GM21390 (cell line): ENCODE measurements around the gene NEDD9.
A peak's percentile ranks its signal among the peaks of the same experiment; 100 is the strongest.

Experiments used
- ATAC-seq: cut with Tn5 transposase; IDR thresholded peaks from one replicate; pipeline ENCODE4 v1.9.1; 2021; ENCODE audit not compliant: unreplicated experiment

The NEDD9 gene, protein sequence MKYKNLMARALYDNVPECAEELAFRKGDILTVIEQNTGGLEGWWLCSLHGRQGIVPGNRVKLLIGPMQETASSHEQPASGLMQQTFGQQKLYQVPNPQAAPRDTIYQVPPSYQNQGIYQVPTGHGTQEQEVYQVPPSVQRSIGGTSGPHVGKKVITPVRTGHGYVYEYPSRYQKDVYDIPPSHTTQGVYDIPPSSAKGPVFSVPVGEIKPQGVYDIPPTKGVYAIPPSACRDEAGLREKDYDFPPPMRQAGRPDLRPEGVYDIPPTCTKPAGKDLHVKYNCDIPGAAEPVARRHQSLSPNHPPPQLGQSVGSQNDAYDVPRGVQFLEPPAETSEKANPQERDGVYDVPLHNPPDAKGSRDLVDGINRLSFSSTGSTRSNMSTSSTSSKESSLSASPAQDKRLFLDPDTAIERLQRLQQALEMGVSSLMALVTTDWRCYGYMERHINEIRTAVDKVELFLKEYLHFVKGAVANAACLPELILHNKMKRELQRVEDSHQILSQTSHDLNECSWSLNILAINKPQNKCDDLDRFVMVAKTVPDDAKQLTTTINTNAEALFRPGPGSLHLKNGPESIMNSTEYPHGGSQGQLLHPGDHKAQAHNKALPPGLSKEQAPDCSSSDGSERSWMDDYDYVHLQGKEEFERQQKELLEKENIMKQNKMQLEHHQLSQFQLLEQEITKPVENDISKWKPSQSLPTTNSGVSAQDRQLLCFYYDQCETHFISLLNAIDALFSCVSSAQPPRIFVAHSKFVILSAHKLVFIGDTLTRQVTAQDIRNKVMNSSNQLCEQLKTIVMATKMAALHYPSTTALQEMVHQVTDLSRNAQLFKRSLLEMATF

DNA sequence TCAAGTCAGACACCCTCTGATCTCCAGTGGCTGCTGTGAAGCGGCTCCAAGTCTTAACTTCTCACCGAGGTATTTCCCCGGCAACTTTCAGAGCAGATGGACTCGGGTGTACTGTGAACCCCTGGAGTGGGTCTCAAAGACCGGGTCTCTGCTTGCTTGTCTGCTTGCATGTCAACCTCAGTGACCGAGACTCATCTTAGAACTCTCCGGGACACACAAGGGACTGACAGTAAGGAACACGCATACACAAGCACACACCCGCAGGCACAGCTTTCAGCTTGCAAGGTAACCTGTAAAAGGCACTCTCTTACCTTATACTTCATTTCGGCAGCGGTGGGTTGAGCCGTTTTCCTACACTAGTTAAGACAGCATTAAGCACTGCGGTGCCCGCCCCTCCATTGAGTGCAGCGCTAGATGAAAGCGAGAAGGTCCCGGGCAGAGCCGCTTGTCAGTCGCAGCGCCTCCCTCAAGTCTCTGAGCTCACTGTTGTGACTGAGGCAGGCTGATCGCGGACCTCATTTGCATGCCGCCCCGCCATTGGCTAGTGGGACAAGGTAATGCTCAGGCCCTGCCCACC is at the start of gene NEDD9:
Gene NEDD9 (minus strand): TSS at position 476 of the 577 bp plus-strand sequence. CDS start 153 bp downstream, at position 323.
- ATAC-seq: peak; percentile 99

DNA sequence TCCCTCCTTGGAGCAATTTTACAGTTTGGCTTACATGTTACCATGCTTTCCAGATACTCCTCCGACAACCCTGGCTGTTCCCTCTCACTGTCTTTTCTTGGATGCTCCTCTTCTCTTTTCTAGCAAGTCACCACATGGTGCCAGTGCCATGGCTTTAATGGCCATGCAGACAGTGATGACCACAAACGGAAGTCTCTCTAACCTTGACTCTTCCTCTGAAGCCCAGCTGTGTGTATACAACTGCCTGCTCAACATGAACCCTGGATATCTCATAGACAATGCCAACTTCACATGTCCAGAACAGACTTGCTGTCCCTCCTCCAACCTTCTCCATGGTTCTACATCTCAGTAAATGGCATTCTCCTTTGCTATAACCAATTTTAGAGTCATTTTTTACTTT is 49.8 kb upstream of the NEDD9 start:
- no peak for ATAC-seq

DNA sequence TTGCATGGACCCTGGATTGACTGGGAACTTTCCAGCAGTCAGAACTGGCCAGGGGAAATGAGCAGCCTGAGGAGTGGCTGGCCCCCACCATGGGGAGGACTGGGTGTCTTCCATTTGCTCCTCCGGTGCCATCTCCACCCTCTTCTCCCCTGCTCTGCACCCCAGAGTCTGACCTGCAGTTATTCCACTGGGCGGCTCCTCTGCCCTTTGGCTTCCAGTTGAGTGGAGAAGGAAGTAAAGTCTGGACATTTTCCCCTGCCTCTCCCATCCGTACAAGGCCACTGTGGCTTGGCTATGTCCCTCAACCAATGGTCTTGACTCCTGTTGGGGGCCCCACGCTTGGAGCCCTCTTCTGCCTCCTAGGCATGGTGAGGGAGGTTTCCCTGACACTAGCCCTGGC is 47.9 kb upstream of the NEDD9 start:
- no peak for ATAC-seq

DNA sequence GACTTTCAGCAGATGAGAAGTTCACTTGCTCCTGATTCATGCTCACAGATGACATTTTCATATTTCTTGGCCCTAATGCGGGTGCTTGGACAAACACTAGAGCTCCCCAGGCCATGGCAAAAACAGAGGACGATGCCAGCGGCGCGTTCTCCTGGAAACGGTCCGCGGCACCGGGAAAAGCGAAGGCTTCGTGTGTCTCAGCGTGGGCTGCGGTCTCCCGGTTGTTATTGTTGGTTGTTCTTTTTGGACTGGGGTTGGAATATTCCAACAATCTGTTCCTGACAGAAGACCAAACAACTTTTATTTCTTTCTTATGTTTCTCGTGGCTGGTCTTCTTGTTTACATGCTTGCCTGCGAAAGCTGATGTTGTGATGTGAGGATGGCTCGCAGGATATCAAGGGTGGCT is 46.8 kb upstream of the NEDD9 start:
- no peak for ATAC-seq

DNA sequence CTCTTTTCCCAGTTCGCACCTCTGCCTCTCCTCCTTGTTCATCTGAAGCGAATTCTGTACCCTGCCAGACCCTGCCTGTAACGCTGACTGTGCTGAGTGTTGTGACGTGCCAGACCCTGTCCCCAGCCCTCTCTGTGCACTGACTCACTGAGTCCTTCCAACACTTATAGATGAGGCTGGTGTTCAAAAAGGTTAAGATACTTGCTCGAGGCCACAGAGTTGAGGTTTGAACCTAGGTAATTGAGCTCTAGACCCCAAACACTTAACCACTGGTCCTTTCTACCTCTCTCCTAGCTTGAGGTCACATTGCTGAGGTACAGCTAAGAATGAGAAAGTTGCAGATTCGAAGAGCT is 45.7 kb upstream of the NEDD9 start:
- ATAC-seq: peak; percentile 27

DNA sequence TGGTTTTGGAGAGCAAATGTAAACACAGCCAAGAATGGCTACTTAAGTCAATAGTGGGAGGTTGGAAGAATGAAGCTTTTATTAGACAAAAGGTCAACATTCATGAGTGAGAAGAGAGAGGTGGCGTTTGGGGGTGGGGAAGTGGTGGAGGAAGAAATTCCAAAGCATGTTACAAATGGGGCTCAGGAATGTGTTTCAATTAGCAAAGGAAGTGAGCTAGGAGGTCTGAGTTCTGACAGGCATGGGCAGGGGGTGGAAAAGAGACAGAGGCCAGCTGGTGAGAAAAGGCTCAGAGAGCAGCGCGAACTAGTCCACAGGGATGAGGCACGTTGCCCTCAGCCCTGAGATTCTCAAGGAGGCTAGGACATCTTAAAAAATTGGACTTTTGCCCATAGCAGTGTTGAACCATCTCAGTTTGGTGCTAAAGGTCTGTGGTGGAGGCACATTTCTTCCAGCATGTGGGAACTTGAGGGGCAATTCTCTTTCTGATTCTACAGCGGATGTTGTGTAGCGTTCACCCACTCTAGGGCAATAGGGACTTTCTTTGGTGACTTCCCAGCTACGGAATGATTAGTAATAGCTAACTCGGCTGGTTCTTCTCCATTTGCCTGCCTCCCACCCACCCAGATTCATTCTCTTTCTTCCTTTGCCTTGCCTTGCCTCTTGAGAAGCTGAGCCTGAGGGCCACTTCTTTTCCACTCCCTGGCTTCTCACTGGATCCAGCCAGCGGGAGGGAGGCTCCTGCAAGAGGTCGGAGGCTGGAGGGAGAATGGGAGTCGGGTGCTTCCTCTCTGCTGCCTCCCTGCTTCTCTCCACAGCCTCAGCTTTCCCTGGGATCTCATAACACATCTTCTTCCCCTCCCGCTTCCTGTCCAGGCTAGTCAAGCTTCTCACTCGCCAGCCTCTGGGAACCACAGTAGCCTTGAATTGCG is 45.1 kb upstream of the NEDD9 start:
- peak; percentile 45 for ATAC-seq

DNA sequence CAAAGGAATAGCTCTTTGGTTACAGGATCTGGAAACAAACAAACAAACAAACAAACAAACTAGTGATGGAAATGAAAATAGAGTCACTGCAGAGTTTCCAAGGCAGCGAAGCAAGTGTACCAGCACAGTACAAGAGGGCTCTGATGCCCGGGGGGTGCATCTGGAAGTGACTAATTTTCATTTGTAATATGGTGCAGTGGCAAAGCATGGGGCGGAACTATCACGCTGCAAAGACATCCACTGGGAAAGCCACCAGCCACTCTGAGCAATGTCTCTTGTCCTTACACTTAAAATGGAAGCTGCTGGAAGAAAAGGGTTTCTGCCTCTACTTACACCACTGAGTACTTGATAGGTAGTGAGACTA is 44.4 kb upstream of the NEDD9 start:
- ATAC-seq: no peak

DNA sequence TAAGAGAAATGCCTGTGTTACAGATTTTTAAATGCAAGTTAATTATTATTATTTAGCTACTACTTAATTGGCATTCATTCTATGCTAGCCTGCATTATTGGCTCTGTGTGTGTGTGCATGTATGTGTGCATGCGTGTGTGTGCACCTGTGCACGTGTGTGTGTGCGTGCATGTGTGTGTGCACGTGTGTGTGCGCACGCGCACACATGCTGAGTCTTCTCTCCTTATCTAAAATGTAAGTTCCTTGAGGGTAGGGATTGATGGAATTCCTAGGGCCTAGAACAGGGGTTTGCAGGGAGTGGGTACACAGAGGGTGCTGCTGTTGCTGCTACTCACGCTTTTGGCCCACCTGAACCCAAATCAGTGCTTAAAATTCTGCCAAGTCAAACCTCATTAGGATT is 43.8 kb upstream of the NEDD9 start:
- ATAC-seq: no peak

DNA sequence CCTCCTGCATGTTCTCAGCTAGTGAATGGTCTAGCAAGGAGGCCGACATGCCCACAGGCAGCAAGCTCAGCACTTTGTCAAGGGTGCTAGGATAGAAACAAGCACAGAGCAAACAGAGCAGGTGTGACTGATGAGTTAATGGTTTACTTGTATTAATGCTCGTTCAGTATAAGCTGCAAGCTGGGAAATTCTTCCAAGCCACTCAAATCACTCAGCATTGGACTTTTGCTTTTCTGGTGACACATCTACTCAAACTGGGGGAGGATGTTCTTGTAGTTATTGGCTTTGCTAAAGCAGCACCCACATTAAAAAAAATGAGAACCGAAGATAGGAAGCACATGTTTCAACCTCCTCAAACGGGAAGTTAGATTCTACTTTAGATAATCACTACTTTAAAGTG is 43.1 kb upstream of the NEDD9 start:
- peak; percentile 75 for ATAC-seq

DNA sequence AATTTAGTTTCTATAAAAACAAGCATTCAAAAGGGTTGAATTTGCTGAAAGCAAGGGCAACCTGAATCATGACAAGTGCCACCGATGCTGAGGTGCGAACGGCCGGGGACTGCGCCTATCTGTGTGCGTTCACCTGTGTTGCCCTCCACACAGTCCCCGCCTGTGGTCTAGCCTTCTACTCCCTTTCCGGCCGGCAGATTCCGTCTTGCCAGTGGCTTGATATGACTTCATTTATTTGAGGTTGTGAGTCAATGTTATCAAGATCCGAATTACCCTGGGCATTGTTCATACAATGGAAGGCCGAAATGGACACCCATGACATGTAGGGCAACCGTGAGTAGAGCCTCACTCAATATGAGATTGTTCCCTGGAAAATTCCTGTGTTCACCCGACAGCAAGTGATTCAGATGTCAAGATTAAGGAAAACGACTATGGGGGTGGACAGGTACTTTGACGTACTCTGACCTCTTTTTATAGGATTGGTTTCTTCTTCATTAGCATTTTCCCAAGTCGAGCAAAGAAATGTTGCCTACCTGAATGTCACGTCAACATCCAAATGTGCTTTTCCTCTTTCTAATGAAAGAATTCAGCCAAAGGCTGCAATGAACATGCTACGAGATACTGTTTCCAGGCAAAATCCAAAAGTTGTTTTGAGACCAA is 41.1 kb upstream of the NEDD9 start:
- ATAC-seq: no peak

DNA sequence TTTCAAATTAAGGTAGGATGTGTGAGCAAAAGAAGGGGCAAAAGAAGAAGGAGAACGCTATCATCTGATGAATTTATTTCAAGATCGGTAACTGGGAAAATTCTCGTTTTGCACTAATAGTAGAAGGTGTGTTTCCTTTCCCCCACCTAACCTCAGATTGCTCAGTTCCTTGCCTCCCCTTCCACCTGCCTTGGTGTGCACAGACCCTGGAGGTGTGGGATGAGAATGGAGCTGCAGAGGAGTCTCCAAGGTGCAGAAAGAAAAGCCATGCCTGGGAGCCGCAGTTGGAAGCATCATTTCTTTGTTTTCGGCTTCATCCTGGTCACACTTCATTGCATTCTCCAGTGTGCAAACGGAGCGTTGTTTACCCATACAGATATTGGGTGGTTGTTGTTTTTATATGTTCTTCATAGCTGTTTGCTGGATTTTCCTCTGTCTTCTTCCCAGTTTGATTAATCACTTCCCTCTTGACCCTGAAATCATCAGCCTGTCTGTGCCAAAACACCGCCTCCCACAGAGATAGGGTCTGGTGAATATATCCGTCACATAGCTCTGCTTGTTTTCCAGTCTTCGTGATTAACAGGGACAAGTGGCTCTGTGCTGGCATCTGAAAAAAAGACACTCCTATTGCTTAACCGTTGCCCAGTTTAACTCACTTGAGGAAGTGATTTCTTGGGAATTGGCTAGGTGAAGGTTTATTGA is 40.2 kb upstream of the NEDD9 start:
- ATAC-seq: no peak

DNA sequence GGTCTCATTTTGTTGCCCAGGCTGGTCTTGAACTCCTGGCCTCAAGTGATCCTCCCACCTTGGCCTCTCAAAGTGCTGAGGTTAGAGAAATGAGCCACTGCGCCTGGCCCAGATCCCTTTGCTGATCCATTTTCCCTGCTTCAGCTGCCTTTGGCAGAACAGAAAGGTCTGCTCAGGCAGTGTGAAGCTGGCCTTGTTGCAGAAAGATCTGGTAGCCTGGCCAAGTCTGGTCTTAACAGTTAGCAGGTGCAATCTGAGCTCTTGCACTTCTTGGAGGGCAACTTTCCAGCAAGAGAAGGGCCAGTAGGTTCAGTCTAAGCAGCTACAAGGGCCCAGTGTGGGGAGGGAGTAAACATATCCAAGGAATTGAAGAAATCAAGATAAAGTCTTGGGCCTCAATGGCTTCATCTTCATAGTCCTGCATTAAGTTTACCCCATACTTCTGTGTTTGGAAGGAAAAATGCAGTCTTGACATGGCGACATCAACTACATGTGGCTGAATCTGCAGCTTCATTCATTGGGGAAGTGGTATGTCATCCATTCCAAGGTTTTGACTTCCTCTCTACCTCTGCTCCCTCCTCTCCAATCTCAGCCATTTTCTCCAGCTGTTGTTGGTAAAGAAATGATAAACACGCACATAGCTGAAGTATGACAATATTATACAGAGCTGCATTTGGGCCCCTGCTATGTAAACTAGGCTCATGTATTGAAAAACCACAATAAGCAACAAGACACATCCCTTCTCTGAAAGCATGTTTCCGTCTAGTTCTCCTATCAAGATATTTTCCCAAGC is 39.0 kb upstream of the NEDD9 start:
- no peak for ATAC-seq

DNA sequence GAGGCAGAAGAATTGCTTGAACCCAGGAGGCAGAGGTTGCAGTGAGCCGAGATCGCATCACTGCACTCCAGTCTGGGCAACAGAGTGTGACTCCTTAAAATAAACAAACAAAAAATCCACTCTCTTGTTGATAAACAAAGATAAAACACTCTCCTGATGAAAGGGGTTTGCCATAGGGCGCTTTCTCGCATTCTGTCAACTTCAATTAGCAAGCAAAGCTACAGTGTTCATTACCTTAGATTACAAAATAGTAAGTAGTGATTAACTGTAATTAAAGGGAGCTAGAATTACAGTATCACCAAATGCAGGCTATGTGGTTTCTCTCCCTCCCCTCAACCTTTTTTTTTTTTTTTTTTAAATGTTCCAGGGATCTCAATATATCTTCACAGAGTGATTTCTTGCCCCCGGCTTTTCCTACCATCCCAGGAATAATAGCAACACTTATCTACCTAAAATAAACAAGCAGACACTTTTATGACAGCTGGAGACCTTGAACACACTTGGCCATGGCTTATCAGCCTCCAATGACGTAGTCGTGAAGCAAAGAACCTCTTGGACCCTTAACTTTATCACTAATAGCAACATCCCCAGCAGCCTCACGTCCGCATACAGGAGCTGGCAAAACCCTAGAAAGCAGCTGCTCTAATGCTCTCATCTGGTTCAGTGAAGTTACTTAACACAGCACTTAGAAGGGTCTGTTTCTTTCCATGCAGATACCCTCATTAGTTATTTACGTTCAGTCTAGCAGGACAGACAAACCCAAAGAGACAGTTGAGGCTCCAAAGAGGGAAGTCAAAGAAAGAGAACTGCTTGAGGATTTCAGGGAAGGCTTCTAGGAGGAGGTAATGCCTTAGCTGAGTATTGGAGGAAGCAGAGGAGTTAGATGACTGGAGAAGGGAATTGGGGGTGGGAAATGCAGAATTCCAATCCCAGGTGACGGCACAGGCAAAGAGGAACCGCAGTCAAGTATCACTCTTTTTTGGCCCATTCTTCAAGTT is 37.9 kb upstream of the NEDD9 start:
- ATAC-seq: no peak

DNA sequence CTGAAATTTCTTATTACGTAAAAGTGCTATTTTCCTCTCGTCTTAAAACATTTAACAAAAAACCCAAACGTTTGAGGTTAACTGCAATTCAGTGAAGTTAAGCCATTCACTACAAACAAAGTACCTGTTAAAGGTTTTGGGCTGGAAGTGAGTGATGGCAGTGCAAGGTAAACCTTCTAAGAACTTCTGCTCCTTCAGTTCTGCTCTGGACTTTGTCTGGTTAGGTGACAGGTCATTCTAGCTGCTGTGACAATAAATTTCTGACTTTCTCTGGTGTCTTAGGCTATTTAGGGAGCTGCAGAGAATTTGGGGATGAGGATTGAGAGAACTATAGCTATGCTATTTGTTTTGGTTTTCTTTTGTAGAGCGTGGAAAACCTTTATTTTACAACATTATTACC is 36.5 kb upstream of the NEDD9 start:
- no peak for ATAC-seq

DNA sequence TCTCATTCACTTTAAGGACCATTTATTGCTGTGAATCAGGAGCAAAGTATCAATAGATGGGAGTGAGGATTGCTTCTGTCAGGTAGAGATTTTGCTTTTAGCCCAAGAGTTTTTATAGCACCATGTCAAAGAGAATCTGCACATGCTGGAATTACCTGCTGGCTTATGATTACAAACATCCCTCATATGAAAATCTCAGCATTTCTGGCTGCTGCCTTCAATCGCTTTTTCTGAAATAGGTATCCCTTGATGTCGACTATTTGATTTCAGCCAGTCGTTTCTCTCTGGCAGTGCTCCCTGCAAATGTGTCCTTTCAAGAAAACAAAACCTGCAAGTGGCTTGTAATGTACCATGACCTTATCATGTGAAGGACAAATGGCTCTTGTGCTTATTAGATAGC is 34.5 kb upstream of the NEDD9 start:
- ATAC-seq: no peak

DNA sequence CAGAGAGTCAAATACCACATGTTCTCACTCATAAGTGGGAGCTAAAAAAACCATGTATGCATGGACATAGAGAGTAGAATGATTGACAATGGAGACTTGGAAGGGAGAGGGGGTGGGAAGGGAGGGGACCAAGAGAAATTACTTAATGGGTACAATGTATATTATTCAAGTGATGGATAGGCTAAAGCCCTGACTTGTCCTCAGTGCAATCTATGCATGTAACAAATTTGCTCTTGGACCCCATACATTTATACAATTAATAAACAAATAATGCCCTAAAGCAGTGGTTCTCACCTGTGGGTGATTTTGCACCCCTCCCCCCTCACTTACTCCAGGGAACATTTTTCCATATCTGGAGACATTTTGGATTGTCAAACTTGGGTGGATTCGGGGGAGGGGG is 33.5 kb upstream of the NEDD9 start:
- no peak for ATAC-seq

DNA sequence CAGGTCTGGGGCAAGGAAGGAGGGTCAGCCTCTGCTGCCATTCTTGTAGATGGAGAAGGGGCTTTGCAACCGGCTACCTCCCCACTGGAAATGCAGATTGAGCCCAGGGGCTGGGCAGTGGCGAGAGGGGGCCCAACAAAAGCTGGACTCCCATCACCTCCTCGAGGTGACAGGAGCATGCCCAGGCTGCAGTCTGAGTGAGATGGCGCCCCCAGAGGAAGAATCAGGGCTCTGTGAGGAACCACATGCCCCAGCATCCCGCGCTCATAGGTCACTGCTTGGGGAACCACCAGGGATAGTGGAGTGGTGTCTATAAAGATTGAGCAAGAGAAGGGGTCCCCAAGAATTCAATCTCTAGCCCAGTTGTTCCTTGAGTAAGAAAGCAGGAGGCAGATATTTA is 31.6 kb upstream of the NEDD9 start:
- ATAC-seq: no peak

DNA sequence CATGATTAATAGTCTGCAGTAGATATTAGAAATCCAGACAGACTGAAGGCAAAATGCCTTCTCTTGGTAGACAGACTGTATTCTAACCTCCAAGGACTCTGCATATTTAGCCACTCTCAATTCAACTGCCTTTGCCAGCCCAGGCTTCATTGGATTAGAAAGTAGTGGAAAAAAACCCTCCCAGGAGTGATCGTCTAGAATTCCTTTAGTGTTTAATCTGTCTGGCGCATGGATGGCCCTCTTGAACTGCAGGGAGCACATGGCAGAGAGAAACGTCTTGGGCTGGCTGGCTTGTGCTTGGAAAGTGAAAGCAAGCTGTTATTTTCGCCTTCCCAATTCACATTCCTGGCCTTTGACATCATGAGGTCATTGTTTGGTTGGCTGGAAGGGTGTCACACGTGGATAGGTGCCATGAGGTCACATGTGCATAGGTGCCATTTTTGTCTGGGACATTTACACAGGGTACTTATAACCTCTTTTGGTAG is 30.9 kb upstream of the NEDD9 start:
- no peak for ATAC-seq
